HEK293 (cell line): ENCODE results near the gene NPR3.

Source experiments
- ZNF391 ChIP-seq: fragments of 450-650 bp; formaldehyde crosslinking; IDR thresholded peaks from 2 replicates; pipeline ENCODE4 v1.5.1; 2016; ENCODE audit warnings: low read depth, missing biosample characterization, missing genetic modification characterization, borderline replicate concordance
- ZNF510 ChIP-seq: fragments of 450-650 bp; formaldehyde crosslinking; IDR thresholded peaks from 2 replicates; pipeline ENCODE4 v1.5.1; 2018; ENCODE audit warnings: mild to moderate bottlenecking, missing genetic modification characterization, missing biosample characterization; ENCODE audit not compliant: insufficient replicate concordance
- ZNF777 ChIP-seq: fragments of 450-650 bp; formaldehyde crosslinking; IDR thresholded peaks from 2 replicates; pipeline ENCODE4 v1.5.1; 2017; ENCODE audit warnings: missing biosample characterization, missing genetic modification characterization, borderline replicate concordance
- TF ChIP-seq, protein P1 (sequence below): fragments of 450-650 bp; formaldehyde crosslinking; IDR thresholded peaks from 2 replicates; pipeline ENCODE4 v1.5.1; 2016; ENCODE audit warnings: missing biosample characterization, missing genetic modification characterization
- TF ChIP-seq, protein P2 (sequence below): fragments of 450-650 bp; formaldehyde crosslinking; IDR thresholded peaks from 2 replicates; pipeline ENCODE4 v1.5.1; 2016; ENCODE audit warnings: missing biosample characterization, missing genetic modification characterization
- TF ChIP-seq, protein P3 (sequence below): fragments of 450-650 bp; formaldehyde crosslinking; IDR thresholded peaks from 2 replicates; pipeline ENCODE4 v1.5.1; 2016; ENCODE audit warnings: missing biosample characterization, missing genetic modification characterization
- TF ChIP-seq, protein P4 (sequence below): fragments of 450-650 bp; formaldehyde crosslinking; IDR thresholded peaks from 2 replicates; pipeline ENCODE4 v1.5.1; 2016; ENCODE audit warnings: missing biosample characterization, missing genetic modification characterization
- TF ChIP-seq, protein P5 (sequence below): fragments of 450-650 bp; formaldehyde crosslinking; IDR thresholded peaks from 2 replicates; pipeline ENCODE4 v1.5.1; 2016; ENCODE audit warnings: missing biosample characterization, missing genetic modification characterization, low read depth

DNA sequence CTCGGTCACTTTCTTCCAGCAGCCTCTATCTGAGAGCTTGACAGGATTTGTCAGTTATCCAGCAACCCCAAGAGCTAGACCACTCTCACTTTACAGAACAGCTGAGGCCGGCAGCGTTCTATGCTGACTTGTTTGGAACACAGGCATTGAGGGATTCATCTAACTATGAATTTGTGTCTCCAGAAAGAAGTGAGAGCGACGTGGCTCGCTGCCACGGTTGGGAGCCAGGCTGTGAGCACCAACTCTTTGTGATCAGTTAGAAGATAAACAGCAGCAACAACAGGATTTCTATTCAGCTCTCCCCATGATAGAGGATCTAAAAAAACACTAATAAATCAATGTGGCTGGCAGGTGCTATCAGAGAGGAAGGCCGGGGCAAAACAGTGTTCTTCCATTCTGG, 58.6 kb downstream of the NPR3 start:
- TF ChIP-seq, protein P1, sequence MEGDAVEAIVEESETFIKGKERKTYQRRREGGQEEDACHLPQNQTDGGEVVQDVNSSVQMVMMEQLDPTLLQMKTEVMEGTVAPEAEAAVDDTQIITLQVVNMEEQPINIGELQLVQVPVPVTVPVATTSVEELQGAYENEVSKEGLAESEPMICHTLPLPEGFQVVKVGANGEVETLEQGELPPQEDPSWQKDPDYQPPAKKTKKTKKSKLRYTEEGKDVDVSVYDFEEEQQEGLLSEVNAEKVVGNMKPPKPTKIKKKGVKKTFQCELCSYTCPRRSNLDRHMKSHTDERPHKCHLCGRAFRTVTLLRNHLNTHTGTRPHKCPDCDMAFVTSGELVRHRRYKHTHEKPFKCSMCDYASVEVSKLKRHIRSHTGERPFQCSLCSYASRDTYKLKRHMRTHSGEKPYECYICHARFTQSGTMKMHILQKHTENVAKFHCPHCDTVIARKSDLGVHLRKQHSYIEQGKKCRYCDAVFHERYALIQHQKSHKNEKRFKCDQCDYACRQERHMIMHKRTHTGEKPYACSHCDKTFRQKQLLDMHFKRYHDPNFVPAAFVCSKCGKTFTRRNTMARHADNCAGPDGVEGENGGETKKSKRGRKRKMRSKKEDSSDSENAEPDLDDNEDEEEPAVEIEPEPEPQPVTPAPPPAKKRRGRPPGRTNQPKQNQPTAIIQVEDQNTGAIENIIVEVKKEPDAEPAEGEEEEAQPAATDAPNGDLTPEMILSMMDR, result no peak
- TF ChIP-seq, protein P2, sequence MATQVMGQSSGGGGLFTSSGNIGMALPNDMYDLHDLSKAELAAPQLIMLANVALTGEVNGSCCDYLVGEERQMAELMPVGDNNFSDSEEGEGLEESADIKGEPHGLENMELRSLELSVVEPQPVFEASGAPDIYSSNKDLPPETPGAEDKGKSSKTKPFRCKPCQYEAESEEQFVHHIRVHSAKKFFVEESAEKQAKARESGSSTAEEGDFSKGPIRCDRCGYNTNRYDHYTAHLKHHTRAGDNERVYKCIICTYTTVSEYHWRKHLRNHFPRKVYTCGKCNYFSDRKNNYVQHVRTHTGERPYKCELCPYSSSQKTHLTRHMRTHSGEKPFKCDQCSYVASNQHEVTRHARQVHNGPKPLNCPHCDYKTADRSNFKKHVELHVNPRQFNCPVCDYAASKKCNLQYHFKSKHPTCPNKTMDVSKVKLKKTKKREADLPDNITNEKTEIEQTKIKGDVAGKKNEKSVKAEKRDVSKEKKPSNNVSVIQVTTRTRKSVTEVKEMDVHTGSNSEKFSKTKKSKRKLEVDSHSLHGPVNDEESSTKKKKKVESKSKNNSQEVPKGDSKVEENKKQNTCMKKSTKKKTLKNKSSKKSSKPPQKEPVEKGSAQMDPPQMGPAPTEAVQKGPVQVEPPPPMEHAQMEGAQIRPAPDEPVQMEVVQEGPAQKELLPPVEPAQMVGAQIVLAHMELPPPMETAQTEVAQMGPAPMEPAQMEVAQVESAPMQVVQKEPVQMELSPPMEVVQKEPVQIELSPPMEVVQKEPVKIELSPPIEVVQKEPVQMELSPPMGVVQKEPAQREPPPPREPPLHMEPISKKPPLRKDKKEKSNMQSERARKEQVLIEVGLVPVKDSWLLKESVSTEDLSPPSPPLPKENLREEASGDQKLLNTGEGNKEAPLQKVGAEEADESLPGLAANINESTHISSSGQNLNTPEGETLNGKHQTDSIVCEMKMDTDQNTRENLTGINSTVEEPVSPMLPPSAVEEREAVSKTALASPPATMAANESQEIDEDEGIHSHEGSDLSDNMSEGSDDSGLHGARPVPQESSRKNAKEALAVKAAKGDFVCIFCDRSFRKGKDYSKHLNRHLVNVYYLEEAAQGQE (tag by site-specific recombination), result no peak
- TF ChIP-seq ZNF510 (tag by site-specific recombination) (no peak), ZNF777 (tag by site-specific recombination) (no peak), ZNF391 (tag by site-specific recombination) (no peak)
- TF ChIP-seq, protein P3, sequence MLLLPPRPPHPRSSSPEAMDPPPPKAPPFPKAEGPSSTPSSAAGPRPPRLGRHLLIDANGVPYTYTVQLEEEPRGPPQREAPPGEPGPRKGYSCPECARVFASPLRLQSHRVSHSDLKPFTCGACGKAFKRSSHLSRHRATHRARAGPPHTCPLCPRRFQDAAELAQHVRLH (tag by site-specific recombination), result no peak
- TF ChIP-seq, protein P4, sequence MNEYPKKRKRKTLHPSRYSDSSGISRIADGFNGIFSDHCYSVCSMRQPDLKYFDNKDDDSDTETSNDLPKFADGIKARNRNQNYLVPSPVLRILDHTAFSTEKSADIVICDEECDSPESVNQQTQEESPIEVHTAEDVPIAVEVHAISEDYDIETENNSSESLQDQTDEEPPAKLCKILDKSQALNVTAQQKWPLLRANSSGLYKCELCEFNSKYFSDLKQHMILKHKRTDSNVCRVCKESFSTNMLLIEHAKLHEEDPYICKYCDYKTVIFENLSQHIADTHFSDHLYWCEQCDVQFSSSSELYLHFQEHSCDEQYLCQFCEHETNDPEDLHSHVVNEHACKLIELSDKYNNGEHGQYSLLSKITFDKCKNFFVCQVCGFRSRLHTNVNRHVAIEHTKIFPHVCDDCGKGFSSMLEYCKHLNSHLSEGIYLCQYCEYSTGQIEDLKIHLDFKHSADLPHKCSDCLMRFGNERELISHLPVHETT, result no peak
- TF ChIP-seq, protein P5, sequence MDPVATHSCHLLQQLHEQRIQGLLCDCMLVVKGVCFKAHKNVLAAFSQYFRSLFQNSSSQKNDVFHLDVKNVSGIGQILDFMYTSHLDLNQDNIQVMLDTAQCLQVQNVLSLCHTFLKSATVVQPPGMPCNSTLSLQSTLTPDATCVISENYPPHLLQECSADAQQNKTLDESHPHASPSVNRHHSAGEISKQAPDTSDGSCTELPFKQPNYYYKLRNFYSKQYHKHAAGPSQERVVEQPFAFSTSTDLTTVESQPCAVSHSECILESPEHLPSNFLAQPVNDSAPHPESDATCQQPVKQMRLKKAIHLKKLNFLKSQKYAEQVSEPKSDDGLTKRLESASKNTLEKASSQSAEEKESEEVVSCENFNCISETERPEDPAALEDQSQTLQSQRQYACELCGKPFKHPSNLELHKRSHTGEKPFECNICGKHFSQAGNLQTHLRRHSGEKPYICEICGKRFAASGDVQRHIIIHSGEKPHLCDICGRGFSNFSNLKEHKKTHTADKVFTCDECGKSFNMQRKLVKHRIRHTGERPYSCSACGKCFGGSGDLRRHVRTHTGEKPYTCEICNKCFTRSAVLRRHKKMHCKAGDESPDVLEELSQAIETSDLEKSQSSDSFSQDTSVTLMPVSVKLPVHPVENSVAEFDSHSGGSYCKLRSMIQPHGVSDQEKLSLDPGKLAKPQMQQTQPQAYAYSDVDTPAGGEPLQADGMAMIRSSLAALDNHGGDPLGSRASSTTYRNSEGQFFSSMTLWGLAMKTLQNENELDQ (tag by site-specific recombination), result no peak
